Measurements from ENCODE around the gene LAMA5. TPM values are rescaled to one million over a fixed set of nuclear protein-coding genes. Genes with fewer than 3 reads are reported as not detected.

The LAMA5 gene
- polyA plus RNA-seq, 3 donors = 0.05 TPM; not detected in 2

- 16% methylated on average over 7 of the region's 15 CpGs for WGBS (ENCODE audit: insufficient coverage)
- Histone ChIP-seq H2AFZ (ENCODE audit: insufficient read depth, low read depth, low read length, poor library complexity, severe bottlenecking) (peak overlapping the region; percentile 59), H3K9me3 (replicated peaks in 1 of 2; ENCODE audit: control insufficient read depth in 1 of 2, insufficient read depth in 1 of 2, low read length in 2 of 2) (peaks cover 0 to 3% of the 10 kb centered on the region in 2 donors), H3K27me3 (ENCODE audit: control insufficient read depth in 2 of 2, insufficient read depth in 2 of 2, low read length in 2 of 2) (peaks cover 25 to 61% of the 10 kb centered on the region in 2 donors), H3K9ac (ENCODE audit: insufficient read depth, low read length, poor library complexity, severe bottlenecking) (no peak overlapping the region), H3K4me3 (replicated peaks in 1 of 3; ENCODE audit: low read depth in 2 of 3, low read length in 3 of 3) (no peak overlapping the region), H3K4me1 (ENCODE audit: control insufficient read depth in 1 of 2, insufficient read depth in 2 of 2, low read length in 2 of 2) (peaks cover 11 to 22% of the 10 kb centered on the region in 2 donors), H3K27ac (ENCODE audit: low read depth in 1 of 2, low read length in 2 of 2) (no peak overlapping the region), H3K36me3 (replicated peaks in 1 of 2; ENCODE audit: control insufficient read depth in 1 of 2, insufficient read depth in 2 of 2, low read length in 2 of 2) (no peaks in the 10 kb centered on the region), H3K4me2 (replicated peaks; ENCODE audit: extremely low read depth, low read length, poor library complexity, severe bottlenecking) (no peak overlapping the region), H3K79me2 (ENCODE audit: insufficient read depth, low read length) (no peaks in the 10 kb centered on the region), H4K20me1 (ENCODE audit: insufficient read depth, low read length) (no peaks in the 10 kb centered on the region)
- no peak for DNase-seq
- intact Hi-C loops (cut with micrococcal nuclease) = no loop called here
- Mint-ChIP-seq H3K27ac (no peak overlapping the region), H3K9me3 (peaks cover 0 to 10% (median 2%) of the 10 kb centered on the region in 7 donors), H3K36me3 (no peaks in the 10 kb centered on the region), H3K27me3 (ENCODE audit: low read depth in 3 of 3) (peaks cover 38 to 72% (median 59%) of the 10 kb centered on the region in 3 donors), H3K4me3 (peak overlapping the region in 1 of 2 donors; percentile 85), H3K4me1 (peaks cover 11% of the 10 kb centered on the region)
- TF ChIP-seq CTCF (IDR thresholded peaks at IDR 0.05) = no peak
Observed at GRCh38 chr20:62368392-62368975, 1.4 kb upstream of the LAMA5 start.

DNA sequence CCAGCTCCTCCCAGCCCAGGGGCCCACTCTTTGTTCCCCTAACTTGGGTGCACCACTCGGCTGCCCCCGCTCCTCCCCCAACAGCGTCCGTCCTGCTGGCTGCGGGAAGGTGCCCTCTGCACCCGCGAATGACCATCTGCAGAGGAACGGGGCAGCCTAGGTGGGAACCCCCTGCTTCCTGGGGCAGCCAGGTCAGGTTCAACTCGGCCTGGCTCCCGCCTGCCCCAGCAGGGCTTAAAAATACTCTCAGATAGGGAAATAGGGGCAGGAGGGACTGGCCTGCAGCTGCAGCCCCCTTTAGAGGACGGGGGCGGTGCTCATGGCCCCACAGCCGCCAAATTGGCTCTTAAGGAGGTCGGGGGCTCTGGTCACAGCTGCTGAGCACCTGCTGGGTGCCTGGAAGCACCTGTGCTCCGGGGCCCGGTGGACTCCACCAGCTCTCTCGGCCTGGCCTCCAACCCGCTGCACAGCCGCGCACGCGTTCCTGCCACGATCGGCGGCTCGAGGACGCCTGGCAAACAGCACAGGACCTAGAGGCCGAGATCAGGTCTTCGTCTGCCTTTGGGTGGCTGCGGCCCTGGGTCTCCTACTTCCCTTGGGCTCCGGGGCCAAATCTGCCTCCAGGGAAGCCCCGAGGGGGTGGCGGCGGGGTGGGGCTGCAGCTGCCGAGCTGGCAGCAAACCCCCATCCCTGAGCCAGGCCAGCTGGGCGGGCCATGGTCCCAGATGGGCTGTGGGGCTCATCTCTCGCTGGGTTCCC lies 700 bp upstream of the LAMA5 start:
- DNase-seq = no peak

More for the DNA sequence above, 700 bp upstream of the LAMA5 start:
- WGBS (ENCODE audit: insufficient coverage) = 2% methylated on average over 36 of the region's 37 CpGs
- Histone ChIP-seq H3K4me2 (replicated peaks; ENCODE audit: extremely low read depth, low read length, poor library complexity, severe bottlenecking) (peak overlapping the region; percentile 75), H3K4me1 (ENCODE audit: control insufficient read depth in 1 of 2, insufficient read depth in 2 of 2, low read length in 2 of 2) (peaks cover 11 to 22% of the 10 kb centered on the region in 2 donors), H3K9me3 (replicated peaks in 1 of 2; ENCODE audit: control insufficient read depth in 1 of 2, insufficient read depth in 1 of 2, low read length in 2 of 2) (peaks cover 0 to 3% of the 10 kb centered on the region in 2 donors), H3K9ac (ENCODE audit: insufficient read depth, low read length, poor library complexity, severe bottlenecking) (no peak overlapping the region), H3K4me3 (replicated peaks in 1 of 3; ENCODE audit: low read depth in 2 of 3, low read length in 3 of 3) (peak overlapping the region in 2 of 3 experiments; percentile 10 to 61), H2AFZ (ENCODE audit: insufficient read depth, low read depth, low read length, poor library complexity, severe bottlenecking) (peak overlapping the region; percentile 59), H3K27ac (ENCODE audit: low read depth in 1 of 2, low read length in 2 of 2) (no peak overlapping the region), H3K36me3 (replicated peaks in 1 of 2; ENCODE audit: control insufficient read depth in 1 of 2, insufficient read depth in 2 of 2, low read length in 2 of 2) (no peaks in the 10 kb centered on the region), H3K79me2 (ENCODE audit: insufficient read depth, low read length) (no peaks in the 10 kb centered on the region), H3K27me3 (ENCODE audit: control insufficient read depth in 2 of 2, insufficient read depth in 2 of 2, low read length in 2 of 2) (peaks cover 25 to 61% of the 10 kb centered on the region in 2 donors), H4K20me1 (ENCODE audit: insufficient read depth, low read length) (no peaks in the 10 kb centered on the region)
- Mint-ChIP-seq H3K9me3 (peaks cover 0 to 10% (median 0%) of the 10 kb centered on the region in 7 donors), H3K27me3 (ENCODE audit: low read depth in 3 of 3) (peaks cover 36 to 70% (median 56%) of the 10 kb centered on the region in 3 donors), H3K4me3 (peak overlapping the region; percentile 59 to 85), H3K27ac (no peak overlapping the region), H3K36me3 (no peaks in the 10 kb centered on the region), H3K4me1 (peaks cover 11% of the 10 kb centered on the region)
- no peak for TF ChIP-seq CTCF (IDR thresholded peaks at IDR 0.05)
- intact Hi-C loops (cut with micrococcal nuclease) = no loop called here
